GM12801 (cell line): ENCODE measurements around the gene EEF1AKMT1.

Experiments used
- CTCF ChIP-seq: IDR thresholded peaks from one replicate; pipeline ENCODE4 v1.5.1; 2011; ENCODE audit warnings: control low read depth; ENCODE audit not compliant: insufficient read length; ENCODE audit errors: extremely low read depth

The EEF1AKMT1 gene

GRCh38 chr13:20760872-20761271 lies 12.9 kb downstream of the EEF1AKMT1 start:
- TF ChIP-seq CTCF = no peak

- TF ChIP-seq CTCF = no peak
These were observed 19.8 kb downstream of the EEF1AKMT1 start for GRCh38 chr13:20754009-20754408.

- TF ChIP-seq CTCF = no peak
These were observed 24.4 kb downstream of the EEF1AKMT1 start for GRCh38 chr13:20749377-20749776.

GRCh38 chr13:20740021-20740420 lies 33.7 kb downstream of the EEF1AKMT1 start:
- no peak for TF ChIP-seq CTCF

GRCh38 chr13:20738616-20739015 lies 35.1 kb downstream of the EEF1AKMT1 start:
- TF ChIP-seq CTCF = no peak

- no peak for TF ChIP-seq CTCF
These were observed 43.9 kb downstream of the EEF1AKMT1 start for GRCh38 chr13:20729633-20730585.

GRCh38 chr13:20728579-20729311 lies 45.0 kb downstream of the EEF1AKMT1 start:
- TF ChIP-seq CTCF = no peak
